VCaP (cell line): ENCODE data around the gene GOLGA8B.
A peak's percentile ranks its signal among the peaks of the same experiment; 100 is the strongest.
"Not testable (repeated sequence)": the region's sequence is repeated elsewhere in the genome, so short reads cannot be mapped to it uniquely, and the experiment has no call there.

Source experiments
- H3K27ac ChIP-seq: fragments of 450-650 bp; 2 replicates; pipeline ENCODE4 v1.5.1; 2017
- TF ChIP-seq, protein P1 (sequence below): fragments of 450-650 bp; conservative IDR thresholded peaks from 2 replicates; pipeline ENCODE4 v1.5.1; 2017; ENCODE audit warnings: mild to moderate bottlenecking, moderate library complexity

Gene GOLGA8B

DNA sequence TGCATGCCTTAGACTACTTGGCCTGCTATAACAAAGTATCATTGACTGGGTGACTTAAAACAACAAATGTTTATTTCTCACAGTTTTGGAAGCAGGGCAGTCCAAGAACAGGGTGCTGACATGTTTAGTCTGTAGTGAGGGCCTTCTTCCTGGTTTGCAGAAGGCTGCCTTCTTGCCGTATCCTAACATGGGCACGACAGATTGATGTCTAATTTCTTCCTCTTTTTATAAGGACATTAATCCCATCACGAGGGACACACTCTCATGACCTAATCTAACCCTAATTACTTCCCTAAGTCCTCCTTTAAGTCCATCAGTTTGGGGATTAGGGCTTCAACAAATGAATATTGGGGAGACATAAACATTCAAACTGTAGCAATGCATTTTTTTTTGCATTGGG lies 10.9 kb upstream of the GOLGA8B start:
- TF ChIP-seq, protein P1, sequence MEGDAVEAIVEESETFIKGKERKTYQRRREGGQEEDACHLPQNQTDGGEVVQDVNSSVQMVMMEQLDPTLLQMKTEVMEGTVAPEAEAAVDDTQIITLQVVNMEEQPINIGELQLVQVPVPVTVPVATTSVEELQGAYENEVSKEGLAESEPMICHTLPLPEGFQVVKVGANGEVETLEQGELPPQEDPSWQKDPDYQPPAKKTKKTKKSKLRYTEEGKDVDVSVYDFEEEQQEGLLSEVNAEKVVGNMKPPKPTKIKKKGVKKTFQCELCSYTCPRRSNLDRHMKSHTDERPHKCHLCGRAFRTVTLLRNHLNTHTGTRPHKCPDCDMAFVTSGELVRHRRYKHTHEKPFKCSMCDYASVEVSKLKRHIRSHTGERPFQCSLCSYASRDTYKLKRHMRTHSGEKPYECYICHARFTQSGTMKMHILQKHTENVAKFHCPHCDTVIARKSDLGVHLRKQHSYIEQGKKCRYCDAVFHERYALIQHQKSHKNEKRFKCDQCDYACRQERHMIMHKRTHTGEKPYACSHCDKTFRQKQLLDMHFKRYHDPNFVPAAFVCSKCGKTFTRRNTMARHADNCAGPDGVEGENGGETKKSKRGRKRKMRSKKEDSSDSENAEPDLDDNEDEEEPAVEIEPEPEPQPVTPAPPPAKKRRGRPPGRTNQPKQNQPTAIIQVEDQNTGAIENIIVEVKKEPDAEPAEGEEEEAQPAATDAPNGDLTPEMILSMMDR = no peak
- no peak overlapping the region for H3K27ac ChIP-seq

DNA sequence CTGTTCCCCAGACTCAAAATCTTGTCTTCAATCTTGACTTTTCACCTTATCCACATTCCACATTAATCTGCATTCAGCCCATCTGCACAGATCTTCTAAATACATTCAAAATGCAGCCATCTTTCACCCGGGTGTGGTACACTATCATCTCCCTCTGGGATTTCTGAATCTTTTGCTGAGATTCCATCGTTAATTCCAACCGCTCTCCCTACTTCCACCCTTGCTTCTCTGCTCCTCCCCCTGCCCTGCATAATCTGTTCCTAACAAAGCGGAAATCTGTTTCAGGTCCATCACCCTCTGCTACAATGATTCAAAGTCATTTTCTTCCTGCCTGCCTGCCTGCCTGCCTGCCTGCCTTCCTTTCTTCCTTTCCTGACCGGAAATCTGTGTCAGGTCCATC lies 7.9 kb upstream of the GOLGA8B start:
- H3K27ac ChIP-seq = no peak overlapping the region
- TF ChIP-seq, protein P1 = no peak

DNA sequence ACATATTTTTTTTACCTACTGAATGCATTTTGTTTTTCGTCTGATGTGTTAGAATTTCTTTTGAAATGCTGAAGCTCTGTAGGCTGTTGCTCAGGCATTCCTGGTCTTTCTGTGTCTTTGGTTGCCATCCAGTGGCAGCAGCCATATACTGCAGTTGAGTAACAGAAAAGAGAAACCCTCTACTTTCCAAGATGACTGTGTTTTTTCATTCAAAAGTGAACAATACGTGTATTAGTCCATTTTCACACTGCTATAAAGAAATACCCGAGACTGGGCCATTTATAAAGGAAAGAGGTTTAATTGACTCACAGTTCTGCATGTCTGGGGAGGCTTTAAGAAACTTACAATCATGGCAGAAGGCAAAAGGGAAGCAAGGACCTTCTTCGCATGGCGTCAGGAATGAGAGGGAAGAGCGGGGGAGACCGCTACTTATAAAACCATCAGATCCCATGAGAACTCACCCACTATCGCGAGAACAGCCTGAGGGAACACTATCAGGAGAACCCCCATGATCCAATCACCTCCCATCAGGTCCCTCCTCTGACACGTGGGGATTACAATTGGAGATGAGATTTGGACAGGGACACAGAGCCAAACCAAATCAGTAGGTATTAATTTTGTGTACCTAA lies 4.7 kb upstream of the GOLGA8B start:
- TF ChIP-seq, protein P1 = peak; percentile 79

DNA sequence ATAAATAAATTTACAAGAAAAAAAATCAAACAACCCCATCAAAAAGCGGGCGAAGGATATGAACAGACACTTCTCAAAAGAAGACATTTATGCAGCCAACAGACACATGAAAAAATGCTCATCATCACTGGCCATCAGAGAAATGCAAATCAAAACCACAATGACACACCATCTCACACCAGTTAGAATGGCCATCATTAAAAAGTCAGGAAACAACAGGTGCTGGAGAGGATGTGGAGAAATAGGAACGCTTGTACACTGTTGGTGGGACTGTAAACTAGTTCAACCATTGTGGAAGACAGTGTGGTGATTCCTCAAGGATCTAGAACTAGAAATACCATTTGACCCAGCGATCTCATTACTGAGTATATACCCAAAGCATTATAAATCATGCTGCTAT lies 2.5 kb upstream of the GOLGA8B start:
- not testable (repeated sequence) for H3K27ac ChIP-seq

More for the DNA sequence above, 4.7 kb upstream of the GOLGA8B start:
- H3K27ac ChIP-seq = no peak overlapping the region

DNA sequence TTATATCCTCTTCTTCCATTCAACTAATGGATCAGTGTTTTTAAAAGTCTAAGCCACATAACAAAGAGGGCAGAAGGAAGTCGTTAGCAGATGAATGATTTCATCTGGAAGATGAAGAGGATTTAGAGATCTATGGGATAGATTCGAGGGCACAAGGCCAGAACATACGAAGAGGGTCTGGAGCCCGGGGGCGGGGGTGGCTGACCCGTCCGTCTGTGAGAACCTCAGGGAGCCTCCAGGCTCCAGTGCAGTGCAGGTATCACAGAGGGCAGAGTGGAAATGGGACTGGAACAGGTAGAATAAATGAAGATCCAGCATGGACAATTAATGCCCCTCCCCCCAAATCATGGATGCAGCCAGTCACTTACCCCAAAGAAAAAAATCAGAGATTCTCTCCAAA lies 1.5 kb upstream of the GOLGA8B start:
- no peak overlapping the region for H3K27ac ChIP-seq
- TF ChIP-seq, protein P1 = no peak

DNA sequence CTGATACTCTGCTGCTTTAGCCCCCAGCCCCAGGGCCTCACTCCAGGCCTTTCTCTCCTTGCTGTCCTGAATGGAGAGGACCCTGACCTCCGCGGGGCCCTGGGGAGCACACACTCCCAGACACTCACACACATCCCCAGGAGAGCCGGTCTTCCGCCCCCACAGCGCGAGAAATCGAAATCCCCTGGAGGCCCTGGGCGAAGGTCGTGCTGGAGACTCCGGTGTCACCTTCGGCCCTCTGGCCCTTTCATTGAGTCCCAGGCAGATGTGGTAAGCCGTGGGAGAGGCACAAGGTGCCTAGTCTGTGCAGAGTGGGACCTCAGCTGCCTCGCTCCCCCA lies 848 bp upstream of the GOLGA8B start:
- H3K27ac ChIP-seq = peak overlapping the region; percentile 66; the same call in 1 of the 2 replicates

DNA sequence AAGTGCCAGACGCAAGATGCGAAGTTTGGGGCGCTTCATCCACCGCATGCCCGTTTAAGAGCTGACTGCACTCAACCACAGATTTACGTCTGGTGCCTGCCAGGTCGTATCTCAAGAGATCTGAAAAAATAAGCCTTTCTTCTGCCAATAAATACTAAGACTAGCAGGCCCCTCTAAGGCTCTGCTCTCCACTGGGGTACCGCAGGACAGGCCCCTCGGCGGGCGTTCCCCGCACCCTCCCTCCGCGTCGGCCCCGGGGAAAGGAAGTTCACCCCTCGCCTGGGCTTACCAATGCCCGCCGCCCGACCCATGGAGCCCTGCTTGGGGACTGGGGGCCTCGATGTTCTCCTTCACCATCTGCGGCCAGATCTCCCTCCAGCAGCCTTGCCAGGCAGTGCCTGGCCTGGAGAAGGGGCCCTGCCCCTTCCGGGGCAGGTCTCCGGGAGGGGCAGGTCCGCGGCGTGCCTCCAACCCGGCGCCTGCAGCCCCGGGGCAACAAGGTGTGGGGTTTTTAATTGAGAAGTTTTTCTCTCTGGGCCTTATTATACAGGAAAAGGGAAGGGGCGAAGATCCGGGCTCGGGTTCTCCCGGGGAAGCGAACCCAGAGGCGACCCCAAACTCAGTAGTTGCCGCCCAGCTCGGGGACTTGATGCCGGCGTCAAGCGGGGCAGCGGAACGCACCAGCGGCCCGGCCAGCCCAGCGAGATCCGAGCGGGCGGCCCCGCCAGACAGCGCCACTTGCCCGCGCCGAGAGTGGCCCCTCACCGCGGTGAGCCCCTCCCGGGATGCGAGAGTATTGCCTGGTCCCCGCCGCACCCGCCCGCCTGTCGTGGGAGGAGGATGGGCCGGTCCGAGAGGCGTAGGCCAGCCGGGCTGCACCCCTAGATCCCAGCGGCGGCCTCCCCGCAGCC lies 735 bp downstream of the GOLGA8B start:
- H3K27ac ChIP-seq = peak overlapping the region; percentile 66
- TF ChIP-seq, protein P1 = no peak

More for the DNA sequence above, 848 bp upstream of the GOLGA8B start:
- TF ChIP-seq, protein P1 = no peak

DNA sequence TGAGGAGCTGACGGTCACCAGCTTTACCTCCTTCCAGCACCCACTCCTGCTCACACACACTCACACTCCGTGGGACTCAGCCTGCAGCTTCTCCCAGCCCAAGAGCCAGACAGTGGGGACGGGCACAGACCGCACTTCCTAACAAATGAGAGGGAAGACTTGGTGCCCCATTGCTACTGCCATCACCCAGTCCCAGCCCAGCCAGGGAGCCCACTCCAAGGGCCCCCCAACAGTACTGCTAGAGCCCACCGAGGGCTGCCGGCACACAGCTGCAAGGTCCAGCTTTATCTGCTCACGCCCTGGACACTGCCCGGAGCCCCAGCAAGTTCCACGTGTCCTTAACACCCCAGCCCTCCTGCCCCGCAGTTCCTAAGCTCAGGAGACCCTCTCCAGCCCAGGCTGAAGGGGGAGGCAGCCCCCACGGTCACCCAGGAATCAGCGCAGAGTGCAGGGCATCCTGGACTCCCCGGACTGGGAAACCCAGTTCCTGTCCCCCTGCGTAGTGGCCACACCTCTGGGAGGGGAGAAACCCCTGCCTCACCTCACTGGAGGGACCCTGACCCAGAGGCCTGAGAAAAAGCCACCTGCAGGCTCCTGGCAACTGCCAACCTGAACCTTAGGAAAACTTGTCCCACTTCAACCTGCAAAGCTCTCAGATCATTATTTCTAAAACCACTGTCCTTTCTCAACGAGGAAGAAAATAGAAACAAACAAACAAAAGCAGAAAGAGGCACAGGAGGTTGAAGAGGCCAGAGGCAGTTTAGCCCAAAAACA lies 1.6 kb downstream of the GOLGA8B start:
- peak overlapping the region; percentile 66 for H3K27ac ChIP-seq
